HG02981 (cell line): ENCODE results near the gene TRIM9.
A peak's percentile ranks its signal among the peaks of the same experiment; 100 is the strongest.

ENCODE experiments used
- ATAC-seq: cut with Tn5 transposase; IDR thresholded peaks from one replicate; pipeline ENCODE4 v1.9.1; 2021; ENCODE audit warnings: mild to moderate bottlenecking, moderate library complexity; ENCODE audit not compliant: unreplicated experiment

TRIM9 gene

DNA sequence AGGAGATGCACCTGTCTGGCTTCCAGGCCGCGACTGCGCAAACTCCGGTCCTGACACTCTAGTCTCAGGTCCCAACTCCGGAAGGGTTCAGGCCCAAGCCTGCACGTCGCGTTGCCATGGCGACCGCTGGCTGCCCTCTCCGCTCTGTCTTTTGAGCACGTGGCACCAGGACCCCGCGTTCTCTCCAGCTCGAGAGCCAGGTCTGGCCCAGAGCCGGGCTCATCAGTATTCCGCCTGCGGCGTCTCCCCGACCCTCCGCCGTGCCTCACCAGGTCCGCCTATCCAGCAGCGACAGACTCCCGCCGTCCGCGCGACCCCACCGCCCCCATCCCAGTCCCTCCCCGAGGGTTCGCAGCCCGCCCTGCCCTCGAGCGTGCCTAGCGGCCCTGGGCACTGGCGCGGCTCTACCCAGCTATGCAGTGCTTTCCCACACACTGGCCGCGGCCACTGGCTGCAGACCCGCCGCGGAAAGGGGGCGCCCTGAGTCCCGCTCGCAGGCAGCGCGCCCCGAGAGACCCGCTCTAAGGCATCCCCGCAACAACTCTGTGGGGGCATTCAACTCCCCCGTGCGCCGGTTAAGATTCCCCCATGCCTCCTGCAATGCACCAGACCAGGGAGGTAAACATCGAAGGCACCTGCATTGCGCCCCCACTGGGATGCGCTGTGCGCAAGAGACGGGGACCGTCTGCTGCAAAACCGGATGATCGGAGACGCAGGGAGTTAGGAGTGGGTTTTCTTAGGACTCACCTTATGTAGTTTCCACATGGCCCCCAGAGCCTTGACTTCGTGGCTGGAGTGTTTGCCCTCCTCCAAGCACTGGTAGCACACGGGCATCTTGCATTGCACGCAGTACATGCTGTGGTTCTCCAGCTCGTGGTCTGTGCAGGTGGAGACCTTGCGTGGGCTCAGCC, 1.3 kb downstream of the TRIM9 start:
- ATAC-seq, result no peak

DNA sequence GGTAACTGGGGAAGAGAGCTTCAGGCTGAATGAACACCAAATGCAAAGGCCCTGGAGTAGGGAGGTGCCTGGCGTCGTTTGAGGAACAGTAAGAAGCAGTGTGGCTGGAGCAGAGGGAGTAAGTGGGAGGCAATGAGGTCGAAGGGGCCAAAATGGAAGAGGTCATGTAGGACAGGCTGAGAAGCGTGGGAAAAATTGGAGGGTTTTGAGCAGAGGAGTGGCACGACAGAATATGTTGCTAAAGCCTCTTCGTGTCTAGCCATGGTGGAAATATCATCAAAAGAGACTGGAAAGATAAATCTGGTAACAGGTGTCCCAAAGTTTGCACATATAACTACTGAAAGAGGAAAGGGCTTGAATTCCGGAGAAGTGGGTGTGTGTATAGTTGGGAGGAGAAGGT, 1.9 kb downstream of the TRIM9 start:
- no peak for ATAC-seq

DNA sequence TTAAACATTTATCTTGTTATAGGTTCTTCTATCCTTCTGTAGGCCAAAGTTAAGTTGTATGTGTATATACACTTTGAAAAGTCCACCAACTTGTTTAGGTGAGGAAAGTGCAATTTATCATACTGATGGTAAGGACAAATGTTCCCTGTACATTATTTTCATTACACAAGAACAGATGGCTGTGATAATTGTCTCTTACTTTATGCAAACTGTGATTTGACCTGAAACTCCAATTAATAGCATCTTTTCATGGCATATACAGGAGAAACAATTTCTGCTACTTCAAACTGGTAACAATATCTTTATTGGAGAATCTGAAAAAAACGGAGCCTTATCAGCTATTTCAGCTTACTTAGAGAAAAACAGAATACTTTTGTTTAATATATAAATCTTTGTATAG, 5.6 kb downstream of the TRIM9 start:
- ATAC-seq, result no peak

DNA sequence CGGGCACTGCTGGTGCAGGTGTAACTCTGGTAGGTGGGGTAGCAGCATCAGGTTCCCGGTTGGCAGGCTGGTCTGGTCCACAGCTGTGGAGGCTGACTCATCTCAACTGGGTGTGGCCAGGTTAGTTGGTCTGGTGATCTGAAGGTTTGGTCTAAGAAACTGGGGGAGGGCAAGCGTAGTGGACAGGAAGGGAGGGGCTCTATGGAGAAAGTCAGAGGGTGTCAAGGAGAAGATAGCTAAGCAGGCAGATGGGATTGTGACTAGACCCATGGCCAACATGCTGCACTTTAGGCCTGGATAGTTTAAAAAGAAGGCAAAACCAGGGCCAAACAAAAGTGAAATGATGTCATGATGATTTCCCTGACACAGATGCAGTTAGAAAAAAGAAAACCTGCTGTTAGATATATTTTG, 7.9 kb downstream of the TRIM9 start:
- peak; percentile 50 for ATAC-seq

DNA sequence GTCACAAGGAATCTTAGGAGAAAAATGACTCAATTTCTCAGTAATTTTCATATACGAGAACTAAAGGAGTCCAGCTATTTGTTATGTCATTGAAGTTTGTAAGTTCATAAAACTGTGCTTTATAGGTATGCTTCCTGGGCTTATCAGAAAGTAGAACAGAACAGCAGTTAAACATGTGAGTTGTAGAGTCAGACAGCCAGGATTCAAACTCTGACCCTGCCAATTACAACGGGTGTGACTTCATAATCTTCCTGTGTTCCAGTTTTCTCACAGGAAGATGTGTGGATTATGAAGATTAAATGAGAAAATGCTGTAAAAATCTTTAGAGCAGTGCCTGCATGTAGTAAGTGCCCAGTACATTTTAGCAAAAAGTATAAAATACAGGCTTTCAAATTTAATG, 8.9 kb downstream of the TRIM9 start:
- no peak for ATAC-seq

DNA sequence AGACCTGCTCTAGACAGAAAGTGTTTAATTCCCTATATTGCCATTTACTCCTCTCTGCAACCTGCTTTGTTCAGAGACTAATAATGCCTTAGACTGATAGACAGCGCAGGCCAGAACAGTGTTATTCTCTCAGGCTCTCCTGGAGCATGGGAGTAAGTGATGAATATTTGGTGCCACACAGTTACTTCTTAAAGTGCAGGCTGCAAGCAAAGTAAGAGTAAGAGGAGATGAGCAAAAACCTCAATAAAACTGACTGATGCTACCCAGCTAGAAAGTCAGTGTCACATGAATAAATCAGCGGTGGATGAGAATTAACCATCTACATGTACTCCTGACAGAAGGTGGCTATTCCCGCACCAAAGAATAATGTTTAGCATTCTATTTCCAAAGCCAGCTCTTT, 9.9 kb downstream of the TRIM9 start:
- ATAC-seq, result no peak

DNA sequence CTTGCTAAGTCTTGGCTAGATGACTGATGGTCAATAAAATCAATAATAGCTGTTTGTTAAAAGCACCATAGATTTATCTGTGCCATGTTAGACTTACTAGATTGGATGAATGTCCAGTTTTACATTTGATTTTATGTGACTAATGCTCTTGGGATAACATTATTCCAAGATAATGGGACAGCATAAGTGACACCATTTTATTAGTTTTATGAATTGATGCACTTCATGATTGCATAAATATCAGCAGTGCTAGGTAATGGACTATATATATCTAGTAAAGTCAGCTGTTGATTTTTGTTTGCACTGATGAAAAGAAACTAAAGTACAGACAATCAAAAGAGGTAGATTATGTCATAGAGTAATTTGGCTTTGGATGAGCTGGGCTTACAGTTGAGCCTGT, 10.4 kb downstream of the TRIM9 start:
- no peak for ATAC-seq

DNA sequence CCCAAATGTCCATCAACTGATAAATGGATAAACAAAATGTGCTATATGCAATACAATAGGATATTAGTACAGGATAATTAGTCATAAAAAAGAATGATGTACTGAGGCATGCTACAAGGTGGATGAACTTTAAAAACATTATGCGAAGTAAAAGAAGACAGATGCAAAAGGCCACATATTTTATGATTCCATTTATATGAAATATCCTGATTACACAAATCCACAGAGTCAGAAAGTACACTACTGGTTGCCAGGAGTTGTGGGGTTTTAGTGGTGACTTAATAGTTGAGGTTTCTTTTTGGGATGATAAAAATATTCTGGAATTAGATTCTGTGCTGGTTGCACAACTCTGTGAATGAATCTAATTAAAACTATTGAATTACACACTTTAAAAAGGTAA, 12.6 kb downstream of the TRIM9 start:
- ATAC-seq, result no peak

DNA sequence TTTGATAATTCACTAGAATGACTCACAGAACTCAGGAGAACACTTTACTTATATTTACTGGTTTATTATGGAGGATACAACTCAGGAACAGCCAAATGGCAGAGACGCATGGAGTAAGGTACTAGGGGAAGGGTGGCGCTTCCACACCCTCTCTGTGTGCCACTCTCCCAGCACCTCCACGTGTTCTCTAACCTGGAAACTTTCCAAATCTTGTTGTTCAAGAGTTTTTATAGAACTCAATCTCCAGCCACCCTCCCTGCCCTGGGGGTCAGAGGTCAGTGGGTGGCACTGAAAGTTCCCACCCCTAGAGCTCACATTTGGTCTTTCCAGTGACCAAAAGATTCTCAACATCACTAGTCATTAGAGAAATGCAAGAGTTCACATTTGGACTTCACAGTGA, 13.2 kb downstream of the TRIM9 start:
- no peak for ATAC-seq

DNA sequence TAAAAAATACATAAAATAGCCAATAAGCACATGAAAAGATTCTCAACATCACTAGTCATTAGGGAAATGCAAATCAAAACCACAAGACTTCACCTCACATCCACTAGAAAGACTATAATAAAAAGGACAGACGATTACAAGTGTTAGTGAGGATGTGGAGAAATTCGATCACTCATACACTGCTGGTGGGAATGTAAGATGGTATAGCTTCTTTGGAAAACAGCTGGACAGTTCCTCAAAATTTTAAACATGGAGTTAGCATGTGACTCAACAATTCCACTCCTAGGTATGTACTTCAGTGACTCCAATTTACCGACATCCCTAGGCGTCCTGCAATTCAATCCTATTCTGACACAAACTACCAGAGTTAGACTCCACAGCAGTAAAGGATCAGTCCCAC, 13.7 kb downstream of the TRIM9 start:
- ATAC-seq, result no peak

DNA sequence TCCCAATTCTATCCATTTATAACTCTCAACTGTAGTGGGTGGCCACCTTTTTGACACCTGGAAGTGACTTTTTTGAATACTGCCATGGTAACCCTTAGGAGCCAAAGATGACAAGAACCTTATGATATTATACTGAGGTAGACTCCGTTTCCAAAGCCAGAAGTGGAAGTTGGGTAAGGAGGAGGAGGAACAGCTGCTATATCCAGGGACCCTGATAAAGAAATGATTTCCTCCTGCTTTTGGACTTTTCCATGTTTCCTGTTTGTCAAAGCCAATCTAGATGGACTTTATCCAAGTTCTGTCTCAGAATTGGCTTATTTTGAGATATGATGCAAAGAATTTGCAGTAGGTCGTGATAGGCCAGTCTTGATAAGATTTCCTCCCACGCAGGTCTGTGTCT, 14.3 kb downstream of the TRIM9 start:
- ATAC-seq, result no peak

DNA sequence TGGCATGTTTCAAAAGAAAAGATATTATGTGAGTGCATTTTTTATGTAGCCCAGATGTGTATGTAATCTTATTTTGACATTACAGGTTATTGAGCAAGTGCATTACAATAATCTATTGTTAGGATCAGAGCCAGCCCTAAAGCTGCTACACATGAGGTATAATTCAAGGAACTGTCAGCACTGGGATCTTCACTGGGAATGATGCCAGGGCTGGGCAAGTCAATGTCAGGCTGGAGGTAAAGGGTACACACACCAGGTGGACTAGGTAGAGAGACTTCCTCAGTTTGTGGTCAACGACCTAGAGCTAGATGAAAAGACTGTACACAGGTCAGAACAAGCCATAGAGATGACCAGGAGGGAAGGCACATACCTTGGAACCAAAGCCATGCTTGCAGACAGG, 15.4 kb downstream of the TRIM9 start:
- no peak for ATAC-seq

DNA sequence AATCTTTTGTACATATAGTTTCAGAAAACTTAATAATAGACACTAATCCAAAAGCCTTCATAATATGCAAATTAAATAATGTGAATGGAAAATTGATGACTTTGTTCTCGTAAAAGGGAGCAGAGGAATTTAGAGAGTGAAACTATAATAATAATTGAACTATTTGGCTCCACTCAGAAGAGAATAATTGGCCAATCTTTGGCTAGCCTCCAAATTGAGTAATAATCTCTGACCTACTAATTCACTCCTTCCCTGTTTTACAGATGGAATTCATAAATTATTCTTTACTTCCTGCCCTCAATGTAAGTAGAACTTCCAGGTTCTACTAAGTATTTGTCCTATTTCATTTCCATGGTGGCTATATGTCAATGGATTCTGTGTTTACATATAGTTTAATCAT, 15.8 kb downstream of the TRIM9 start:
- ATAC-seq, result no peak

DNA sequence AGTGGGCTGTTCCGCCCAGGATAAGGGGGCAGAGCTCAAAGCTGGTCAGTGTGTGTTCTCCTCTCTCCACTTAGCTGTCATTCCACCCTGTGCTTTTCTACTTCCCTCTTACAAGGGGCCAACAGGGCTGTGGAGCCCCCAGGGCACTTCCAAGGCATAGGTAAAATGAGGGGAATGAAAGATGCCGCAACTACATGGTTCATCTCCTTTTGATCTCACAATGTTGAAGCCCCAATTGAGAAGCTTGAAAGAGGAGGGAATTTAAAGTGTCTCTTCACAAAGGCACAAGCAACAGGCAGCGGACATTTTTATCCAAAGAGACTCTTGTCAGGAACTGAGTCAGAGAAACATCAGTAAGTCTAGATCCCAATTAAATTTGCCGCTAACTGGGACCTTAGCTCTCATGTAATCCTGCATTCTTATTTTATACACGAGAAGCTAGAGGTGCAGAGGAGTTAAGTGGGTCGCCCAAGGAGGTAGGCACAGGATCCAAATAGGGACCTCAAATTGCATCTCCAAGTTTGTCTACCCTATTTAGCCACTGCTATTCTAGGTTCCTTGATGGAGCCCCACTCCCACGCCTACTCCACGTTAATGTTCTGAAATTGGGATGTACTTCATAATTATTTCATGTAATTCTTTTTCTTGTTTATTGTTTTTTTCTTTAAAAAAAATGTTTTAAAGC, 20.1 kb downstream of the TRIM9 start:
- ATAC-seq, result no peak

DNA sequence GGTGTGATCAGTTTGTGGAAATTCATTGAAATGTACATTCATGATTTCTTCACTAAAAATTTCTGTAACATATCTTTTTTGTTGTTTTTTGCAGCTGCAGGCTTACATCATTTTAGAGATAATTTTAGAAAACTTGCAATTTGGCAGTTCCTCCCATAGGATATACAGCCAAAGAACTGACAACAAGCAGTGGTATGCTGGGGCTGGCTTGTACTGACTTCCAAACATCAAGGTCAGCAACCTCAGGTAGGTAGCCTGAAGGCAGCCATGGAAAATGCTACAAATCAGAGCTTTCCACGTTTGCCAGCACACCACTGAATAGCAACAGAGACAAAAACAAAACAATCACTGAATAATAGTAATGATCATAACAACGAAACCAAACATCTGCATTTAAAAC, 21.2 kb downstream of the TRIM9 start:
- ATAC-seq, result no peak

DNA sequence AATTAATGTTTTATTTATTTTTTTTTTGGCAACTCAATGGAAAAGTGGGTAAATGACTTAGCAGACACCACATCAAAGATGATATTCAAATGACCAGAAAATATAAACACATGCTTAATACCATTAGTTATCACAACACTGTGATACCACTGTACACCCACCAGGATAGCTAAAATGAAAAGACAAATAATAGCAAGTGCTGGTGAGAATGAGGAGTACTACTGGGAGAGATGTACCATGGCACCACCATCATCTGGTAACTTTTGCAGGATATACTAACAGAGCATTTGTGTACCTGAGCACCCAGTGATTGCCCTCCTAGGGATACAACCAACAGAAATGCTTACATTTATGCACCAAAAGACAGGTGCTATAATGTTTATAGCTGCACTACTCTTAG, 21.9 kb downstream of the TRIM9 start:
- no peak for ATAC-seq

DNA sequence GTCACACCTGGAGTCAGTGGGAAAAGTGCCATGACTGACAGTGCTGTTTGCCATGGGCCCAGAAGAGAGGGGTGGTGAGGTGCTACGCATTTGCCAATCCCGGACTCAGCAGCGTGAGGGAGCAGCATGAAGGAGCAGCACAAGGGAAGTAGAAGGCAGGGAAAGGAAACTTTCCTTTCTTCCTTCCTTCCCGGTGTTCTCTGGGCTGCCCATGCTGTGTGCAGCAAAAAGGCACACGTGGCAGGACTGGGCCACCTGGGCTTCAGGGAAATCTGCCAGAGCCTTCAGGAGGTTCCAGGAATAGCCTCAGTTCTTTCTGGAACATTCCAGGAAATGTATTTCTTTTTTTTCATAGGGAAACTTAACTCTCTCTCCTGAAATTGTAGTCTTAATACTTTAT, 23.0 kb downstream of the TRIM9 start:
- ATAC-seq, result no peak

DNA sequence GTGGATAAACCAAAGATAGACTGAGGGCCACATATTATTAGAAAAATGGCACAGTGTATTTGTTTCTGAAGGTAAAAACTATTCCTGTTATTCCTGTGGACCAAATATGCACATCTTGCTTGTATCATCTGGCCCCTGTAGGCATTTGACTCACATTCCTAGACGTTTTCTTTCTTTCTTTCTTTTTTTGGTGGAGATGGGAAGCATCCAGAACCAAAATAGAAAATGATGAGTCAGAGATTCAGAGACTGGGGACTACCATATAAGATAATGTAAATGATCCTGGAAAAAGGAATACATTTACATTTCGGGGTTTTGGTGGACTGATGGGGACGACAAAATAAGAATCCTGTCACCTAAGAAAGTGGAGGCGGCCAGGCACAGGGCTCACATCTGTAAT, 24.2 kb downstream of the TRIM9 start:
- no peak for ATAC-seq

DNA sequence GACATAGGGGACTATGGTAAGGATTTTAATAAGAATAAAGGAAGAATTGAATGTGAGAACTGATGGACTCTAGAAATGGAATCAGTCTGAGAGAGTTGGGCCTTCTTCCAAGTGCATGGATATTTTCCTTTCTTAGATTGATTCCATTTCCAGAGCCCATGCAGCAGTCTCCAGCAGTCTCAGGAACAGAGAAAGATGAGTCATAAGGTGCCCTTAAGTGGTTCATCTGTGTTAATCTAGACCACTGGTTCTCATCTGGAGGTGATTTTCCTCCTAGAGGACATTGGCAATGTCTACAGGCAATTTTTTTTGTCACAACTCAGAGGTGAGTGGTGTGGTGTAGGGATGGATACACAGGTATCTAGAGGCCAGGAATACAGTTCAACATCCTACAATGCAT, 25.9 kb downstream of the TRIM9 start:
- no peak for ATAC-seq

DNA sequence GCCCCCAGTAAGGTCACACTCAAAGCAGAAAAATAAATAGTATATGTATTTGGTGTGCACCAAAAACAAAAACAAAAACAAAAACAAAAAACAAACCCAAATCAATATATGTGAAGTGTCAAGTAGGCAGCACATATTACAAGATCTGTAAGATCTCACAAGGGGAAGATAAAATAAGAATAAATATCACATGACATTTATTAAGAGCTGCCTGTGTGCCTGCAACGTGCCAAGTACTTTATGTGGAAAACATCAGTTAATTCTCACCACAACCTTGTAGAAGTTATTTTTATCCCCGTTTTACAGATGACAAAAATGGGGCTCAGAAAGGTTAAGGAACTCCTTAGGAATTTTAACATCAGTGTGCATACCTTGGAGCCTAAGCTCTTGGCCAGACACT, 26.6 kb downstream of the TRIM9 start:
- no peak for ATAC-seq

DNA sequence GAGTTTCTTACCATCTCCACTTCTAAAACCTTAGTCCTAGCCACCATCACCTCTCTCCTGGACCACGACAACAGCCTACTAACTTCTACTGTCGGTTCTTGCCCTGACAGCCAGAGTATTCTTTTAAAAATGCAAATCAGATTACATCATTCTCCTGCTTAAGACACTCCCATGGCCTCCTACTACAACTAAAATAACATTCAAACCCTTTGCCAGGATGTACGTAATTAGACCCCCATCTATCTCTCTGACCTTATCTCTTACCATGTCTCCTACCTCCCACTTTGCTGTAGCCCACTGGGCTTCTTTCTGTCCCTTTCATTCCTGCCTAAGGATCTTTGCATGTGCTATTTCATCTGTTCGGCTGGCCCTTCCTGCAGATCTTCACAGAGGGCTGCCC, 27.6 kb downstream of the TRIM9 start:
- ATAC-seq, result no peak

DNA sequence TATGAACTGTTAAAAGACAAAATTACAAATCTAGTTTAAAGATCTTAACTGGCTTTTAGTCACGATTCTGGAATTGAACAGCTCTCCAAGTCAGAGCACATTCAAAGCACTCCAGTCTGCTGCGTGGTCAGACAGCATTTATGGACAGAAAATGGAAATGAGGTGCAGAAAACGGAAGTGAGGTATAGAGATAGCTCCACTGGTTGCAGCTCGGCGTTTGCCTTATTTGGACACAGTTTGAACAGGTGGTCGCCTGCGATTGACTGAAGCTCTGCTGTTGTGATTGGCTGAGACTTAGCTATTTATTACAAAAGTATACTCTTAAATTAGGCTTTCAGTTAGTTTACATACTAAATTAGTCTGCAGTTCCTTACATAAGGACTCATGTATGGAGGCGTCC, 28.3 kb downstream of the TRIM9 start:
- ATAC-seq, result no peak

DNA sequence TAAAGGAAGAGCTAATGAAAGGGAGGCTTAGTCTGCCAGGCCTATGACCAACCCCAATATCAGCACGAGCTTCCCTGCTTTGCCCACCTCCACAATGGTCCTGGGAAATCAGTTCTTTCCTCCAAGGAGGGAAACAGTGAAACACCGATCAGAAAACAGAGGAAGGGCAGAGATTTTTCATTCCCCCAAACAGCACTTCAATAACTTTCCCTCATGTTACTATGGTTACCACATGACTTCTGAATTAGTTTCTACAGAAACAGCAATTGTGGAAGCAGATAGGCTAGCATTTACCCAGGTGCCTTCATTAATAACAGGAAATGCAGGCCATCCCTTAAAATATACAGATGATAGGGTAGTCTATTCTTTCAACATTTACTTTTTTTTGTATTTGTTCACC, 35.9 kb downstream of the TRIM9 start:
- no peak for ATAC-seq
